HEK293T (cell line): ENCODE data around the gene AHCY.
"Not testable (repeated sequence)": the region's sequence is repeated elsewhere in the genome, so short reads cannot be mapped to it uniquely, and the experiment has no call there.

Experiments
- ELF4 ChIP-seq: fragments of 450-650 bp; IDR thresholded peaks from 2 replicates; pipeline ENCODE4 v1.6.1; 2017; ENCODE audit warnings: antibody characterized with exemption
- FOXK2 ChIP-seq: fragments of 450-650 bp; IDR thresholded peaks from 2 replicates; pipeline ENCODE4 v1.6.1; 2016; ENCODE audit warnings: mild to moderate bottlenecking
- SP1 ChIP-seq: fragments of 450-650 bp; IDR thresholded peaks from 2 replicates; pipeline ENCODE4 v1.6.1; 2017
- SUZ12 ChIP-seq: fragments of 450-650 bp; IDR thresholded peaks from 2 replicates; pipeline ENCODE4 v1.6.1; 2016; ENCODE audit warnings: mild to moderate bottlenecking

- TF ChIP-seq FOXK2, ELF4, SP1, SUZ12: not testable (repeated sequence)
These were observed 43.3 kb upstream of the AHCY start for GRCh38 chr20:34346533-34346865.
